ENCODE measurements around the gene UCP2. TPM values are rescaled to one million over a fixed set of nuclear protein-coding genes. Genes with fewer than 3 reads are reported as not detected.

The UCP2 gene
- total RNA-seq, 1 donor from 2014 or later: 51.3 TPM

GRCh38 chr11:73932781-73933180 lies 49.9 kb downstream of the UCP2 start:
- Histone ChIP-seq H3K27me3 (no peaks in the 10 kb centered on the region), H3K4me3 (no peak overlapping the region), H3K9me3 (no peaks in the 10 kb centered on the region), H3K4me1 (no peaks in the 10 kb centered on the region), H3K36me3 (peaks cover 0 to 33% of the 10 kb centered on the region in 2 donors), H3K27ac (no peak overlapping the region)
- DNase-seq (ENCODE audit: extremely low spot score in 2 of 2): no peak
- intact Hi-C loops (cut with DNase I): no loop called here
- TF ChIP-seq POLR2A (IDR thresholded peaks at IDR 0.05) (no peak), POLR2AphosphoS5 (IDR thresholded peaks at IDR 0.05; ENCODE audit: insufficient read depth in 1 of 2, low read depth in 1 of 2) (no peak), CTCF (IDR thresholded peaks at IDR 0.05) (no peak)

DNA sequence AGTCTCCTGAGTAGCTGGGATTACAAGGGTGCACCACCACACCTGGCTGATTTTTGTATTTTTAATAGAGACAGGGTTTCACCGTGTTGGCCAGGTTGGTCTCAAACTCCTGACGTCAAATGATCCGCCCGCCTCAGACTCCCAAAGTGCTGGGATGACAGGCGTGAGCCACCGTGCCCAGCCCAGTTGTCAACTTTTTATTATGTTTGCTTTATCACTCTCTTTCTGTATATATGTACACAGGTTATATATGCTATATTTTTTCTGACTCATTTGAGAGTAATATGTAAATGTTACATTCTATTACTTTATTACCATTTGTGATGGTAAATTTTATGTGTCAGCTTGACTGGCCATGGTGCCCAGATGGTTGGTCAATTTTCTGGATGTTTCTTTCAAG lies 50.7 kb downstream of the UCP2 start:
- peaks cover 0 to 41% of the 10 kb centered on the region in 2 donors for H3K36me3 ChIP-seq
- TF ChIP-seq CTCF (IDR thresholded peaks at IDR 0.05): no peak
- no peak for TF ChIP-seq POLR2A (IDR thresholded peaks at IDR 0.05)
- TF ChIP-seq POLR2AphosphoS5 (IDR thresholded peaks at IDR 0.05; ENCODE audit: insufficient read depth in 1 of 2, low read depth in 1 of 2): no peak
- H3K4me1 ChIP-seq: no peaks in the 10 kb centered on the region
- H3K4me3 ChIP-seq: no peak overlapping the region
- H3K9me3 ChIP-seq: no peaks in the 10 kb centered on the region
- no peak overlapping the region for H3K27ac ChIP-seq
- intact Hi-C loops (cut with DNase I): no loop called here
- H3K27me3 ChIP-seq: no peaks in the 10 kb centered on the region
- DNase-seq (ENCODE audit: extremely low spot score in 2 of 2): no peak

DNA sequence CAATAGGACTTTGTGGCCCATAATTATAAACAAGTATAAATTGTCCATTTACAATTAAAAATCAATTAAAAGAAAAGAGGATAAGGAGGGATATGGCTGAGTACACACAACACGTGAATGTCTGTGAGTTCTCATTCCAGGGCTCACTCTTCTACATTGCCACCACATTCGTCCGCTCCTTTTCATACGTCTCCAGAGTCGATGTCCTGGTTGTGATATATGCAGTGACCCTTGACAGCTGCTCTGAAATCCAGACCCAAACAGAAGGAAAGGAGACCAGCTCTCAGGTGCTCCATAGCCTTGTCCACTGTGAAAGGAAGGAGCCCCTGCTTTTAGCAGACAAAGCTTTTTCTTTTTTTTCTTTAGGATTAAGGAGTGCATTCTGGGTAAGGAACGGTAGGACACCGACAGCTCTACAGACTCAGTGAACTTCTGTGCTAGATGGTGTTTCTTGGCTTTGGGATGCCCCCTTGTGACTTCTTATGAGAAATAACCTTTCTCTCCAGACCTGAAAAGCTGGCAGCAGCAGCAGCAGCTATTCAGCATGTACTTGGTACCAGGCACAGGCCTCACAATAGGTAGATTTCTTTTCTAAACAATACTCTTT lies 51.5 kb downstream of the UCP2 start:
- Histone ChIP-seq H3K9me3 (no peaks in the 10 kb centered on the region), H3K36me3 (peaks cover 0 to 47% of the 10 kb centered on the region in 2 donors), H3K27ac (no peak overlapping the region), H3K27me3 (no peaks in the 10 kb centered on the region), H3K4me3 (no peak overlapping the region), H3K4me1 (no peaks in the 10 kb centered on the region)
- DNase-seq (ENCODE audit: extremely low spot score in 2 of 2): no peak
- intact Hi-C loops (cut with DNase I): no loop called here
- TF ChIP-seq POLR2A (IDR thresholded peaks at IDR 0.05): no peak
- TF ChIP-seq POLR2AphosphoS5 (IDR thresholded peaks at IDR 0.05; ENCODE audit: insufficient read depth in 1 of 2, low read depth in 1 of 2): no peak
- TF ChIP-seq CTCF (IDR thresholded peaks at IDR 0.05): no peak

DNA sequence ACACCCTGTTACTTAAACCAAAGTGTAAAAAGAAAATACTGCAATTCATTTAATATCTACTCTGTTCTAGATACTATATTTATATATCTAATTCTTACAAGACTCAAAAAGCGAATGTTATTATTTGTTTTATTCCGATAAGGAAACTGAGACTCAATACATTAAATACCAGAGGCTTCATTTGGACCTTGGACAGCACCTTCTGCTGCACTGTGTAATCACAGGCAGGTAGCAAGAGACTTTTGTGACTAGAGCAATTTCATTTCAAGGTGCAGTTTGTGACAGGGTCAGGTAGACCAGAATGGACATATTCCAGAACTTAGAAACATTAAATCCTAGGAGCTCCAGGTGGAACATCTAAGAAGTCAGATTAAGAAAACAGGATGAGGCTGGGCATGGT lies 53.3 kb downstream of the UCP2 start:
- Histone ChIP-seq H3K4me1 (no peaks in the 10 kb centered on the region), H3K9me3 (no peaks in the 10 kb centered on the region), H3K36me3 (peaks cover 0 to 57% of the 10 kb centered on the region in 2 donors), H3K27ac (no peak overlapping the region), H3K27me3 (no peaks in the 10 kb centered on the region), H3K4me3 (no peak overlapping the region)
- intact Hi-C loops (cut with DNase I): no loop called here
- no peak for DNase-seq (ENCODE audit: extremely low spot score in 2 of 2)
- TF ChIP-seq CTCF (IDR thresholded peaks at IDR 0.05) (no peak), POLR2AphosphoS5 (IDR thresholded peaks at IDR 0.05; ENCODE audit: insufficient read depth in 1 of 2, low read depth in 1 of 2) (no peak), POLR2A (IDR thresholded peaks at IDR 0.05) (no peak)

Other genes starting within 250 kb of the UCP2 start
- 148 TPM for gene RAB6A, start 221.8 kb downstream of the UCP2 start, total RNA-seq
- gene MRPL48, start 195.0 kb downstream of the UCP2 start, total RNA-seq: 23.3 TPM
- gene COA4, start 106.0 kb downstream of the UCP2 start, total RNA-seq: 53.3 TPM
- 4.2 TPM for gene PAAF1, start 105.8 kb downstream of the UCP2 start, total RNA-seq
- gene DNAJB13, start 31.8 kb downstream of the UCP2 start, total RNA-seq: not detected
- gene UCP3, start 26.2 kb upstream of the UCP2 start, total RNA-seq: 1.2 TPM
- gene C2CD3, start 188.2 kb upstream of the UCP2 start, total RNA-seq: 23.8 TPM
- 29.2 TPM for gene PPME1, start 188.4 kb upstream of the UCP2 start, total RNA-seq